Esophagus squamous epithelium (tissue), 5 donors: ENCODE measurements around the gene RRP15. TPM values are rescaled to one million over a fixed set of nuclear protein-coding genes. Genes with fewer than 3 reads are reported as not detected.
A peak's percentile ranks its signal among the peaks of the same experiment; 100 is the strongest.

Source experiments
- DNase-seq: peaks from one replicate; lab custom pipeline; 2025; lab: John Stamatoyannopoulos, UW
- H3K27ac ChIP-seq, 4 donors: fragments of 200-600 bp; sonication (generic); one replicate each; pipeline ENCODE4 v1.5.1; 2016 to 2019; ENCODE audit warnings: mild to moderate bottlenecking in 1 of 4
- H3K27me3 ChIP-seq, 4 donors: fragments of 200-600 bp; sonication (generic); 1 replicate in 3 of 4; 2 replicates in 1 of 4; pipeline versions ENCODE4 v1.5.1 to v1.6.0; 2017 to 2021; ENCODE audit warnings: antibody characterized with exemption in 1 of 4
- H3K36me3 ChIP-seq, 3 donors: fragments of 200-600 bp; sonication (generic); one replicate each; pipeline ENCODE4 v1.5.1; 2016 to 2019
- H3K4me1 ChIP-seq, 3 donors: fragments of 200-600 bp; sonication (generic); one replicate each; pipeline ENCODE4 v1.5.1; 2017 to 2019
- H3K4me3 ChIP-seq, 4 donors: fragments of 200-600 bp; sonication (generic); 1 replicate in 3 of 4; 2 replicates in 1 of 4; pipeline ENCODE4 v1.5.1; 2016 to 2019; ENCODE audit warnings: mild to moderate bottlenecking in 2 of 4, moderate library complexity in 1 of 4
- H3K9me3 ChIP-seq, 3 donors: fragments of 200-600 bp; sonication (generic); one replicate each; pipeline ENCODE4 v1.5.1; 2016 to 2019
- POLR2A ChIP-seq, 4 donors: fragments of 450-650 bp; IDR thresholded peaks; one replicate each; pipeline ENCODE4 v1.6.1; 2017; ENCODE audit warnings: antibody characterized with exemption in 4 of 4, mild to moderate bottlenecking in 4 of 4, moderate library complexity in 3 of 4
- WGBS, 2 donors: methylation state at CpG; one replicate each; pipeline ENCODE4 v1.1.5; 2018; 5-methylcytosine and 5-hydroxymethylcytosine counted together
- intact Hi-C: fragments of 100-400 bp; cut with DNase I; formaldehyde crosslinking; loops from one replicate; pipeline ENCODE4 v1.15.0; 2022
- total RNA-seq, 4 donors: library from RNA; depleted of rRNA; stranded (reverse); fragments of >200 nt; gene quantifications; one replicate each; pipeline ENCODE4 v1.1.0, GENCODE V29; 2016
- TF ChIP-seq, protein P1 (sequence below), 6 experiments: fragments of 450-650 bp in 4 of 6; fragments of 200-600 bp in 2 of 6; sonication (generic) in 2 of 6; IDR thresholded peaks; one replicate each; pipeline ENCODE4 v1.5.1; 2016 to 2019; ENCODE audit warnings: antibody characterized with exemption in 6 of 6, mild to moderate bottlenecking in 4 of 6, moderate library complexity in 4 of 6
- donor health status: DM: yes; HTN: yes; CAD: no.

The RRP15 gene
- total RNA-seq, 4 donors from 2014 or later: 4.6 to 9.3 (median 8.4) TPM

DNA sequence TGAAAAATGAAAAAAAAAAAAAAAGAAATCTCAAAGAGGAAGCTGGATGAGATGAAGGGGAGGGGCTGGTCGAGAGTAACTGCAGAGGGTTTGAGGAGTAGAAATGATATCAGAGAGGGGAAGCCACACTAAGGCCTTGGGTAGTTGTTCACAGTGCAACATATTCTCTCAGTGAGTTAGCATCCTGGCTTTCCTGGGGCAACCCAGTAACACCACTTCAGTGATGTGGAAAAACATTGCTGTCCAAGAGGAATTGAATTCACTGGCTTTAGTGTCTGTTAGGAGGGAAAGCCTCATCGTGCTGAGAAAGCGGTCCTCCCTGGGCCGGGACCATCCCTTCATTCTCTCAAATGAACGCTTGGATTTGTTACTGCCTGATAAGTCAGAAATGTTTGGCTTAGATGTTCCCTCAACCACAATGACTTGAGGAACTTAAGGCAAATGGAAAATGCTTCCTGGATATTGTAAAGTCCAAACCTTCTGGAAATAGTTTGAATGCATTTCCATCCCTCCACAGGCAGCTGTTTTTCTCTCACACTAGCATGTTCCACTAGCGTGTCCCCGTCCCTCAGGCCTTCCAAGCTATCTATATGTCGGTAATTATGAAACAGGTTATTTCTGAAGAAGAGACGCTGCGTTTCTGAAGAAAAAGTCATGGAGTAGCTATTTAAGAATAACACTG is 72.3 kb downstream of the RRP15 start:
- TF ChIP-seq, protein P1, sequence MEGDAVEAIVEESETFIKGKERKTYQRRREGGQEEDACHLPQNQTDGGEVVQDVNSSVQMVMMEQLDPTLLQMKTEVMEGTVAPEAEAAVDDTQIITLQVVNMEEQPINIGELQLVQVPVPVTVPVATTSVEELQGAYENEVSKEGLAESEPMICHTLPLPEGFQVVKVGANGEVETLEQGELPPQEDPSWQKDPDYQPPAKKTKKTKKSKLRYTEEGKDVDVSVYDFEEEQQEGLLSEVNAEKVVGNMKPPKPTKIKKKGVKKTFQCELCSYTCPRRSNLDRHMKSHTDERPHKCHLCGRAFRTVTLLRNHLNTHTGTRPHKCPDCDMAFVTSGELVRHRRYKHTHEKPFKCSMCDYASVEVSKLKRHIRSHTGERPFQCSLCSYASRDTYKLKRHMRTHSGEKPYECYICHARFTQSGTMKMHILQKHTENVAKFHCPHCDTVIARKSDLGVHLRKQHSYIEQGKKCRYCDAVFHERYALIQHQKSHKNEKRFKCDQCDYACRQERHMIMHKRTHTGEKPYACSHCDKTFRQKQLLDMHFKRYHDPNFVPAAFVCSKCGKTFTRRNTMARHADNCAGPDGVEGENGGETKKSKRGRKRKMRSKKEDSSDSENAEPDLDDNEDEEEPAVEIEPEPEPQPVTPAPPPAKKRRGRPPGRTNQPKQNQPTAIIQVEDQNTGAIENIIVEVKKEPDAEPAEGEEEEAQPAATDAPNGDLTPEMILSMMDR (IDR thresholded peaks at IDR 0.05): no peak
- TF ChIP-seq POLR2A (IDR thresholded peaks at IDR 0.05): no peak
- H3K27ac ChIP-seq: no peak overlapping the region
- H3K4me3 ChIP-seq: no peak overlapping the region
- WGBS, 2 donors: 84 to 87% methylated on average over 10 of the region's 10 CpGs
- H3K36me3 ChIP-seq: no peaks in the 10 kb centered on the region
- H3K9me3 ChIP-seq: no peaks in the 10 kb centered on the region
- H3K27me3 ChIP-seq: no peaks in the 10 kb centered on the region
- peaks cover 0 to 4% (median 0%) of the 10 kb centered on the region in 3 donors for H3K4me1 ChIP-seq
- intact Hi-C loops: no loop called here
- DNase-seq: no peak

DNA sequence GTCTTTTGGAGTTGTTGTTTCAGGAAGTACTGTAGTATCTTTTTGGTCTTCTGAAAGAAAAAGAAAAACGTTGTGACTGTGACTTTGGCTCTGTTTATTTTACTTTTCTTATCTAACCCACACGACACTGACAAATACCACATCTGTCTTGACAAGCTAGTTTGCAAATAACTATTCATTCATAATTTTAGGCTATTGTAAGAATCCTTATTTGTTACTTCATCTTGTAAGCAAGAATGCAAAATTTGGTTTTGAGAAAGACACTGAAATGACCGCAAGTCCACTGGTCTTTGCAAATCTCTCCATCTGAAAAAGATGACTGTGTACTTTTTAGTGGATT is 72.8 kb downstream of the RRP15 start:
- Histone ChIP-seq H3K9me3 (no peaks in the 10 kb centered on the region), H3K27ac (no peak overlapping the region), H3K4me3 (no peak overlapping the region), H3K4me1 (peaks cover 0 to 4% (median 0%) of the 10 kb centered on the region in 3 donors), H3K36me3 (no peaks in the 10 kb centered on the region), H3K27me3 (no peaks in the 10 kb centered on the region)
- 50 to 62% methylated on average over 3 of the region's 3 CpGs for WGBS, 2 donors
- intact Hi-C loops: no loop called here
- DNase-seq: no peak
- no peak for TF ChIP-seq POLR2A (IDR thresholded peaks at IDR 0.05)
- TF ChIP-seq, protein P1 (IDR thresholded peaks at IDR 0.05): no peak

DNA sequence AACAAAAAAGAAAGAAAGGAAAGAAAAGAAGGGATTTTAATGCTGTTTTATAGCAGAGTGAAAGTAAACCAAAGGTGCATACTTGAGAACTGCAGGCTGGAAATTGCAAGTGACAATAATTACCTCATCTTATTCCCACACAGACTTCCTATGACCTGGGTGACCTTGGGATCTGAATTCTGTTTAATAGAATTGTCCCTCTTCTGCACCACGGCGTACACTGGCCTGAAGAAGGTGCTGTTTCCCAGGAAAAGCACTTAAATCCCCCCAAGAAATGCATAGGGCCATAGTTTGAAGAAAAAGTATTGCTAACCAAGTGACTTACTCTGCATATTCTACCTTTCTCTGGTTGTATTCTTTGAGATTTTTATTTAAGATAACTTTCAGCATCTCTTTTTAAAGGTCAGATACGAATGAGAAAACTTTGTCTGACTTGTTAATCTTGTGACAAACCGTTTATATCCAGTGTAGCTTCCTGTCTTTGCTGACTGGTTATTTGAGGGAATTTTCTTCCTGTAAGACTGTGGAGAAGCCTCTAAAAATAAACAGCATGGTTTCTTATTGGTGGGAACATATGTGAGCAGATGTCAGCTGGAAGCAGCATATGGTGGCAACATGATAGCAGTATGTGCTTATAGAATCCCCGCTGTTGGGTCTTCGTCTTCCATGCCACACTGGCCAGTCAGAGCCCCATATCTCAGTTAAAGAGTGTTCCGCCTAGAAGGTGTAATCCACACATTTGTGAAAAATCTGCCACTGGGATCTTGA is 76.4 kb downstream of the RRP15 start:
- no peak for DNase-seq
- no peak overlapping the region for H3K4me3 ChIP-seq
- no peak for TF ChIP-seq POLR2A (IDR thresholded peaks at IDR 0.05)
- TF ChIP-seq, protein P1 (IDR thresholded peaks at IDR 0.05): peak in 3 of 6 experiments; percentile 10 to 27 (median 20)
- H3K27me3 ChIP-seq: no peaks in the 10 kb centered on the region
- no peaks in the 10 kb centered on the region for H3K9me3 ChIP-seq
- intact Hi-C loops: loop anchor here (10.0 kb wide), 1 partner anchor 153 kb away; no protein-coding TSS in a partner anchor
- H3K36me3 ChIP-seq: no peaks in the 10 kb centered on the region
- 66 to 71% methylated on average over 7 of the region's 7 CpGs for WGBS, 2 donors
- H3K27ac ChIP-seq: no peak overlapping the region
- peaks cover 0 to 21% (median 4%) of the 10 kb centered on the region in 3 donors for H3K4me1 ChIP-seq

DNA sequence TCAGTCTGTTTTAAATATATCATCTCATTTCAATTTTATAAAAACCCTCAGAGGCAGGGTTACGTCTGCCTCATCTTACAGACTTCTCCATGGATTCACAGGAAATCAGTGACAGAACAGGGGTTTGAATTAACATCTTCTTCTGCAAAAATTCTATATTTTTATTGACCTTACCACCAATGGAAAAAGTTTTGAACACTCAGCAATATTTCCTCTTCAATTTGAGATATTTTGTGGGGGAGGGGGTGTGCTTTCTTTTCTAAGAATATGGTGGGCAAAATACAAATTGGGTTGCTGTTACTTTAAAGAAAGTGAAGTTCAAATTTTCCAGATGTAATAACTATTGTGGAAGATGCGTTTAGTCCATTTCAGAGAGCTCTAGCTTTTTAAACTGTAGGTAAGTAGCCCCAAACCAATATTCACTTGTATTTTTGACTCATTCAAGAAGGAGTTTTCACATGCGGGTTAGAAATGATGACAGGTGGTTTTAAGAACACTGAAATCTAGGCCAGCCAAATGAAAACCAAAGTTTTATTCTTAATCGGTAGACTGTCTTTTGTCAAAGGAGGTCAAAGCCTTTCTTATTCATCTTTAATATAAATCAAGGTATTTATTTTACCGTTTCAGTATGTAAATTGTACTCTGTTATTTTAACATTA is 77.5 kb downstream of the RRP15 start:
- Histone ChIP-seq H3K27me3 (no peaks in the 10 kb centered on the region), H3K36me3 (no peaks in the 10 kb centered on the region), H3K27ac (no peak overlapping the region), H3K9me3 (no peaks in the 10 kb centered on the region), H3K4me3 (no peak overlapping the region), H3K4me1 (peaks cover 0 to 21% (median 0%) of the 10 kb centered on the region in 3 donors)
- no peak for TF ChIP-seq POLR2A (IDR thresholded peaks at IDR 0.05)
- TF ChIP-seq, protein P1 (IDR thresholded peaks at IDR 0.05): no peak
- 75 to 82% methylated on average over 5 of the region's 5 CpGs for WGBS, 2 donors
- intact Hi-C loops: loop anchor here (10.0 kb wide), 1 partner anchor 152 kb away; no protein-coding TSS in a partner anchor
- DNase-seq: no peak
